K562 (cell line): ENCODE data around the gene MORF4L1. TPM values are rescaled to one million over a fixed set of nuclear protein-coding genes. Genes with fewer than 3 reads are reported as not detected.

ENCODE experiments used
- BRF1 ChIP-seq: IDR thresholded peaks from 3 replicates; pipeline ENCODE4 v1.6.1; 2011; ENCODE audit warnings: borderline replicate concordance, mild to moderate bottlenecking; ENCODE audit not compliant: insufficient read length; ENCODE audit errors: extremely low read depth
- BRF2 ChIP-seq: IDR thresholded peaks from 3 replicates; pipeline ENCODE4 v1.6.1; 2011; ENCODE audit warnings: borderline replicate concordance, mild to moderate bottlenecking; ENCODE audit not compliant: insufficient read length, insufficient read depth
- C11orf30 ChIP-seq: fragments of 450-650 bp; IDR thresholded peaks from 2 replicates; pipeline ENCODE4 v1.6.1; 2016; ENCODE audit warnings: low read depth, mild to moderate bottlenecking
- CBFB ChIP-seq: sonication (generic); formaldehyde crosslinking; IDR thresholded peaks from 2 replicates; pipeline ENCODE4 v1.4.0; 2020; ENCODE audit warnings: mild to moderate bottlenecking, missing genetic modification reagents
- CBX2 ChIP-seq: fragments of 200-600 bp; sonication (generic); IDR thresholded peaks from one replicate; pipeline ENCODE4 v1.6.1; 2012; ENCODE audit warnings: mild to moderate bottlenecking, low read length, inconsistent platforms; ENCODE audit not compliant: insufficient read depth, poor library complexity, severe bottlenecking
- CREB3 ChIP-seq: fragments of 450-650 bp; conservative IDR thresholded peaks from 2 replicates; pipeline ENCODE4 v1.6.1; 2016; ENCODE audit warnings: missing genetic modification characterization, low read depth, mild to moderate bottlenecking, missing compliant biosample characterization, moderate library complexity
- CTBP1 ChIP-seq: fragments of 450-650 bp; IDR thresholded peaks from 2 replicates; pipeline ENCODE4 v1.6.1; 2016; ENCODE audit warnings: borderline replicate concordance
- ESRRB ChIP-seq: fragments of 250-450 bp; sonication (Bioruptor Pico); IDR thresholded peaks from 2 replicates; pipeline ENCODE4 v1.5.0; 2020; ENCODE audit warnings: mild to moderate bottlenecking, moderate library complexity, borderline replicate concordance
- FUS ChIP-seq: fragments of 200-400 bp; formaldehyde crosslinking; optimal IDR thresholded peaks from 2 replicates; pipeline ENCODE3; 2017; ENCODE audit warnings: low read depth, low read length
- ILF3 ChIP-seq: fragments of 450-650 bp; IDR thresholded peaks from 2 replicates; pipeline ENCODE4 v1.6.1; 2018; ENCODE audit warnings: antibody characterized with exemption, mild to moderate bottlenecking, moderate library complexity, borderline replicate concordance
- JUN ChIP-seq, 2 experiments: sonication (generic) in 1 of 2; formaldehyde crosslinking in 1 of 2; IDR thresholded peaks; 2 replicates each; pipeline versions ENCODE4 v1.6.1 to v1.8.0; 2012 to 2022; ENCODE audit warnings: borderline replicate concordance in 2 of 2, mild to moderate bottlenecking in 2 of 2, improper control_type of control experiment in 1 of 2, low read depth in 1 of 2, low read length in 1 of 2, missing genetic modification reagents in 1 of 2
- NUFIP1 ChIP-seq: fragments of 450-650 bp; IDR thresholded peaks from 2 replicates; pipeline ENCODE4 v1.6.1; 2018; ENCODE audit not compliant: partially characterized antibody
- SREBF2 ChIP-seq: sonication (generic); formaldehyde crosslinking; IDR thresholded peaks from 2 replicates; pipeline ENCODE4 v1.4.0; 2020; ENCODE audit warnings: mild to moderate bottlenecking, missing genetic modification reagents
- TRIM25 ChIP-seq: fragments of 450-650 bp; IDR thresholded peaks from 2 replicates; pipeline ENCODE4 v1.7.0; 2016; ENCODE audit warnings: borderline replicate concordance
- ZFX ChIP-seq: sonication (generic); formaldehyde crosslinking; IDR thresholded peaks from 2 replicates; pipeline ENCODE4 v1.8.0; 2022; ENCODE audit warnings: mild to moderate bottlenecking, missing genetic modification reagents, moderate library complexity
- ZNF324 ChIP-seq: fragments of 250-450 bp; sonication (Bioruptor Pico); IDR thresholded peaks from 2 replicates; pipeline ENCODE4 v1.4.0; 2020; ENCODE audit warnings: mild to moderate bottlenecking
- ZNF436 ChIP-seq: fragments of 250-450, 450-650 bp; sonication (Bioruptor Pico); formaldehyde crosslinking; IDR thresholded peaks from 2 replicates; pipeline ENCODE4 v1.7.0; 2020; ENCODE audit warnings: mild to moderate bottlenecking
- ZNF518B ChIP-seq: fragments of 250-450 bp; sonication (Bioruptor Pico); IDR thresholded peaks from 2 replicates; pipeline ENCODE4 v1.5.0; 2021; ENCODE audit warnings: mild to moderate bottlenecking, moderate library complexity
- ZNF551 ChIP-seq: fragments of 250-450 bp; sonication (Bioruptor Pico); IDR thresholded peaks from 2 replicates; pipeline ENCODE4 v1.5.0; 2021; ENCODE audit warnings: mild to moderate bottlenecking, moderate library complexity
- ZNF561 ChIP-seq: fragments of 450-650 bp; formaldehyde crosslinking; conservative IDR thresholded peaks from 2 replicates; pipeline ENCODE4 v1.4.0; 2020; ENCODE audit warnings: mild to moderate bottlenecking, moderate library complexity
- polyA plus RNA-seq, 8 experiments: library from polyadenylated mRNA; depleted of rRNA in 4 of 8; stranded (reverse) in 5 of 8; unstranded in 3 of 8; fragments of >200 nt; fragmentation: Nextera tagmentation in 2 of 8; fragmentation: Illumina TruSeq in 1 of 8; extraction: Ambion mirVana in 2 of 8; extraction: Trizol in 1 of 8; gene quantifications; 2 replicates each; pipeline versions ENCODE4 v1.2.1 to v1.2.3, GENCODE V29; 2011 to 2014; ENCODE audit warnings: inconsistent platforms in 1 of 8, missing spikeins in 1 of 8
- total RNA-seq, 7 experiments: library from RNA; depleted of rRNA in 6 of 7; stranded (reverse); fragments of >200 nt in 6 of 7; fragmentation: Illumina TruSeq in 2 of 7; extraction: Trizol in 2 of 7; gene quantifications; 2 replicates each; pipeline versions ENCODE4 v1.2.1 to v1.2.3, GENCODE V29; 2011 to 2021; ENCODE audit warnings: low replicate concordance in 1 of 7

The MORF4L1 gene
- total and polyA plus RNA-seq, 9 of the 15 experiments (the other 6 are each of a cell fraction or from before 2014, with no cell fraction given): 127 to 615 (median 281) TPM

- TF ChIP-seq BRF1 (no peak), CTBP1 (no peak), ZFX (peak; percentile 68), C11orf30 (no peak), JUN (IDR thresholded peaks at IDR 0.05; ENCODE audit: borderline replicate concordance, low read depth, low read length) (no peak), JUN (CRISPR knock-in tag; IDR thresholded peaks at IDR 0.05; ENCODE audit: borderline replicate concordance) (no peak), ZNF324 (no peak), TRIM25 (0 out of 2 replicates have a peak, but pooled peaks have one; percentile 81), SREBF2 (CRISPR knock-in tag) (no peak), NUFIP1 (no peak), BRF2 (no peak), ILF3 (peak; percentile 40; the same call in 1 of the 2 replicates), CBFB (CRISPR knock-in tag) (no peak), CREB3 (tag) (no peak), CBX2 (no peak), FUS (no peak), ZNF518B (CRISPR knock-in tag) (no peak), ESRRB (CRISPR knock-in tag) (no peak), ZNF436 (CRISPR knock-in tag) (no peak), ZNF561 (CRISPR knock-in tag) (no peak), ZNF551 (CRISPR knock-in tag) (no peak)
These were observed 492 bp downstream of the MORF4L1 start (continued) for GRCh38 chr15:78872972-78873792.
